ENCODE results near the gene CXCL16.

Gene CXCL16

GRCh38 chr17:4691686-4692085 lies 48.0 kb downstream of the CXCL16 start:
- TF ChIP-seq TAF1 (IDR thresholded peaks at IDR 0.05; ENCODE audit: low read depth) (no peak), RAD21 (IDR thresholded peaks at IDR 0.05; ENCODE audit: low read depth) (no peak), CEBPB (IDR thresholded peaks at IDR 0.05) (no peak), TCF12 (IDR thresholded peaks at IDR 0.05; ENCODE audit: low read depth) (no peak), TEAD4 (IDR thresholded peaks at IDR 0.05) (no peak), REST (IDR thresholded peaks at IDR 0.05; ENCODE audit: low read depth) (no peak), ZBTB7A (IDR thresholded peaks at IDR 0.05; ENCODE audit: low read depth) (no peak), USF1 (IDR thresholded peaks at IDR 0.05) (no peak), EP300 (IDR thresholded peaks at IDR 0.05; ENCODE audit: borderline replicate concordance) (no peak), NFIC (IDR thresholded peaks at IDR 0.05) (no peak), FOXM1 (IDR thresholded peaks at IDR 0.05; ENCODE audit: borderline replicate concordance, low read depth) (no peak), YY1 (IDR thresholded peaks at IDR 0.05; ENCODE audit: low read depth) (no peak), CREB1 (IDR thresholded peaks at IDR 0.05; ENCODE audit: low read depth) (no peak)
- TF ChIP-seq, protein P1, sequence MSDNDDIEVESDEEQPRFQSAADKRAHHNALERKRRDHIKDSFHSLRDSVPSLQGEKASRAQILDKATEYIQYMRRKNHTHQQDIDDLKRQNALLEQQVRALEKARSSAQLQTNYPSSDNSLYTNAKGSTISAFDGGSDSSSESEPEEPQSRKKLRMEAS (IDR thresholded peaks at IDR 0.05): no peak

GRCh38 chr17:4690745-4691144 lies 49.0 kb downstream of the CXCL16 start:
- no peak for TF ChIP-seq USF1 (IDR thresholded peaks at IDR 0.05)
- no peak for TF ChIP-seq FOXM1 (IDR thresholded peaks at IDR 0.05; ENCODE audit: borderline replicate concordance, low read depth)
- no peak for TF ChIP-seq REST (IDR thresholded peaks at IDR 0.05; ENCODE audit: low read depth)
- no peak for TF ChIP-seq CREB1 (IDR thresholded peaks at IDR 0.05; ENCODE audit: low read depth)
- no peak for TF ChIP-seq EP300 (IDR thresholded peaks at IDR 0.05; ENCODE audit: borderline replicate concordance)
- TF ChIP-seq RAD21 (IDR thresholded peaks at IDR 0.05; ENCODE audit: low read depth): no peak
- TF ChIP-seq, protein P1 (IDR thresholded peaks at IDR 0.05): no peak
- no peak for TF ChIP-seq ZBTB7A (IDR thresholded peaks at IDR 0.05; ENCODE audit: low read depth)
- TF ChIP-seq CEBPB (IDR thresholded peaks at IDR 0.05): no peak
- no peak for TF ChIP-seq TEAD4 (IDR thresholded peaks at IDR 0.05)
